GM12865 (cell line): ENCODE results near the gene SFXN1.
"Not testable (repeated sequence)": the region's sequence is repeated elsewhere in the genome, so short reads cannot be mapped to it uniquely, and the experiment has no call there.

Experiments
- DNase-seq: peaks from one replicate; pipeline ENCODE4 v3.0.0; 2010; ENCODE audit warnings: low read depth
- H3K4me3 ChIP-seq: 2 replicates; pipeline ENCODE4 v1.5.1; 2011; ENCODE audit warnings: mild to moderate bottlenecking, low read depth, low read length, control low read depth
- CTCF ChIP-seq: IDR thresholded peaks from 2 replicates; pipeline ENCODE4 v1.5.1; 2011; ENCODE audit warnings: low read length, control low read depth, low read depth, inconsistent platforms; ENCODE audit not compliant: insufficient read depth; ENCODE audit errors: missing control alignments

The SFXN1 gene

GRCh38 chr5:175523292-175523691 lies 44.9 kb downstream of the SFXN1 start:
- no peak for TF ChIP-seq CTCF
- no peak for DNase-seq
- H3K4me3 ChIP-seq, result no peak overlapping the region

- DNase-seq, result no peak
- no peak for TF ChIP-seq CTCF
- H3K4me3 ChIP-seq, result no peak overlapping the region
Measured at GRCh38 chr5:175524211-175524610, 45.9 kb downstream of the SFXN1 start.

- no peak for TF ChIP-seq CTCF
- DNase-seq, result no peak
- H3K4me3 ChIP-seq, result no peak overlapping the region
Measured at GRCh38 chr5:175526691-175527090, 48.3 kb downstream of the SFXN1 start.

- no peak for DNase-seq
- no peak for TF ChIP-seq CTCF
- H3K4me3 ChIP-seq, result no peak overlapping the region
Measured at GRCh38 chr5:175531361-175531760, 53.0 kb downstream of the SFXN1 start.

- peak; percentile 85 for DNase-seq
- no peak overlapping the region for H3K4me3 ChIP-seq
- peak; percentile 99 for TF ChIP-seq CTCF
Measured at GRCh38 chr5:175534070-175534932, 55.9 kb downstream of the SFXN1 start.

GRCh38 chr5:175535331-175535730 lies 57.0 kb downstream of the SFXN1 start:
- not testable (repeated sequence) for H3K4me3 ChIP-seq, DNase-seq

GRCh38 chr5:175535796-175536195 lies 57.4 kb downstream of the SFXN1 start:
- no peak for DNase-seq
- TF ChIP-seq CTCF, result no peak

More at GRCh38 chr5:175535796-175536195, 57.4 kb downstream of the SFXN1 start:
- no peak overlapping the region for H3K4me3 ChIP-seq
